Measurements from ENCODE around the gene EPB41L4A.

GRCh38 chr5:112385566-112385965 lies 33.5 kb downstream of the EPB41L4A start:
- TF ChIP-seq CTCF (IDR thresholded peaks at IDR 0.05) (no peak), FOXJ3 (CRISPR knock-in tag; IDR thresholded peaks at IDR 0.05; ENCODE audit: borderline replicate concordance) (no peak)
